ENCODE measurements around the gene KIAA1217.
A peak's percentile ranks its signal among the peaks of the same experiment; 100 is the strongest.
"Not testable (repeated sequence)": the region's sequence is repeated elsewhere in the genome, so short reads cannot be mapped to it uniquely, and the experiment has no call there.

KIAA1217 gene

GRCh38 chr10:24344279-24344678 lies 135.3 kb downstream of the KIAA1217 start:
- DNase-seq = no peak

DNA sequence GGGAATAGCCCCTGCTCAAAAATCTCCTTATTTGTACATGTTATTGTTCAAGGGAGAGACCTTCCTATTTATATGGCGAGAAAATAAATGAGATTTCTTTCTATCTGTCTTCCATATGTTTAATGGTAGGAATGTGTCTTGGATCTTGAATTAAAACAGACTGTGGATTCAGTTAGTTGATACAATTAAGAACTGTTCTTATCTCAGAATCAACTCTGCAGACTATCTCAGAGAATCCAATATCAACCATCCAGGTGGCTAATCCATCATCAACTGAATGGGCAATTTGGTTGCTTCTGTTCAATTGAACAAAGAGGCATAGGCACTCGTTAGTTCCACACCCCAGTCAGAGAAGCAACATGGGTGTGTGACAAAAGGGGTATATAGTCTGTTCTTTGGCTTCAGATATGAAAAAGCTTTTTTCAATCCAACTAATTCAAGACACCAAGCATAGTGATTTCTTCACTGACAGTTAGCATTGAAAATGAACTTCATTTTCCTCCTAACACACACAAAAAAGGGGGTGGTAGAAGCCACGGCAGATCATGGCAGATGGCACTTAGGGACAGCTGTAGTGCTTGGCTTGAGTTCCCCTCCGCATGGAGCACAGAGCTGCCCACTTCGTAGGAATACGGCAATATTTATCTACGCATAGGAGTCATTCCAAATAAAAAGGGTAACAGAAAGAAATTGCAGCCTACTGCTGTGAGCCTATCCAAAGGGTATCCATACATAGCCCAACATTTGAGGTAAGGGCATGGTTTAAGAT lies 135.9 kb downstream of the KIAA1217 start:
- no peak for DNase-seq

GRCh38 chr10:24346877-24347519 lies 138.1 kb downstream of the KIAA1217 start:
- DNase-seq = peak; percentile 61

DNA sequence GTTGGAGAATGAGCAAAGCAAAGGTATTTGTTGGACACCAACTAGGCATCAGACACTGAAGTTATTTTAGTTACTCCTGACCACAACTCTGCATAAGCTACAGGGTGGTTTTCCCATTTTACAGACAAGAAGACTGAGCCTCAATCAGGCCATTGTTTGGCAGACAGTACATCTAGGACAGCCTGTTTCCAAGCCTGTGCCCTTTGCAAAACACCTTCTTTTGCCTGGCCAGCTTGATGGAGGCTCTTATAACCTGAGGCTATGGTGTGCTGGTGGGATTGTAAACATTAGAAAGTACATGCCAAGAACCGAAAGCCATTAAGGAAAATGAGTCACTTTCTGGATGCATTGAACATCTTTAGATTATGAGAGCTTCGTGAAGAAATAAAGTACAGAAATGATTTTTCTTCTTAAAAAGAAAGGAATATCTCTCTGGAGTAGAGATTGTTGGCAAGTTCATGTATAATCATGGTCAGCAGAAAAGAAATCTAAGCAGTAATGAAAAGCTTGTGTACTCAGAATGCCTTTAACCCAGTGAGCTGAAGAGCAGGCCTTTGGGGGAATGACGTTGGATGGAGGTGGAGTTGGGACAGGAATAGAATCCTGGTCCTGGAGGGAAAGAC lies 140.6 kb downstream of the KIAA1217 start:
- DNase-seq = no peak

DNA sequence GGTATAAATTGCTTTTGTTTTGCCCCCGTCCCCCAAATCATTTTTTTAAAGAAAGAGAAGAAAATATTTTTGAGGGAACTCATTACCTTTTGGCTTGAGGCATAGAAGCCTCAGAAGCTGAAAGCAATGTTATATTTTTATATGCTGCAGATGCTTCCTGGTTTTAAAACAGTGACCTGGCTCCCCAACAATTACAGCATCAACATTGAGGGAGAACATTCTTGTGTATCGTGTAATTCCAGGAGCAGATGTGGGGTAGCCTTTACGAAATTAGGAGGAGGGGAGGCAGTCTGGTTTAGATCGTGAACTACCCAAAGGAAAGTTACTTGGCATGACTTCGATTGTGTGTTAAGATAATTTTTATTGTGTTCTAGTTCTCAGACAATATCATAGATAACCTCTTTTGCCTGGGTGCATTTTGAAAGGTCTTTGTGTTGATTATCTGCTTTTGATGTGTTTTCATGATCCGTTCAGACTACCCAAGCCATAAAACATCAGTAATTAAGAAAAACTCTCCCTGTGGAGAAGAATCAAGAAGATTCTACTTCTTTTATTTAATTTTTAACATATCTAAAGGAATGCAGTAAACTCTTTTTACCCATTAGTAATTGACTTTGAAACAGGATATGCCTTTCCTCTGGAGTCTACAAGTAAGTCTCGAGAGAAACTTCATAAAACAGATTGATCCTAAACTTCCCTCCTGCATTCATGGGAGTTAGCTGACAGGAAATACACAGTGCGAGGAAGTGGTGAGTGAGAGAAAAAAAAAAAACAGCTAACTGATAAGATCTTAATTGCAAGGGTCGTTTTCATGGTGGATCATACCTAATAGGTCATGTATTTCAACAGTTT lies 141.4 kb downstream of the KIAA1217 start:
- no peak for DNase-seq

GRCh38 chr10:24350922-24351225 lies 141.9 kb downstream of the KIAA1217 start:
- not testable (repeated sequence) for DNase-seq

GRCh38 chr10:24351961-24352360 lies 143.0 kb downstream of the KIAA1217 start:
- no peak for DNase-seq

DNA sequence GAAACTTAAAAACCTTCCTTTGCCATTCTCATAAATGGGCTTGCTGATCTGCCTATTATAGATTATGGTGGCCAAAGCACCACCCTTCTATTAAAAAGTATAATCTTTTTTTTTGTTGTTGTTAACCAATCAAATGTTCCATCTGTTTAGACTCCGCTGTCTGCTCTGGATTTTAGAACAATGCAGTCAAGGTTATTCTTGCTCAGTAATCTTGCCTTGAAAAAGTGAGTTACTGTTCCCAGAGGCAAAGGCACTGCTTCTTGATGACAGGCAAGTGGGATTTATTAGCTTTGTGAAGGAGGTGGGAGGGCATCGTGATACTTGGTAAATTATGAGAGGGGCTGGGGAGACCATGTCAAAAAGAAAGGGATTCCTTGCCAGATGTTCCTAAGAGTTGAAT lies 143.5 kb downstream of the KIAA1217 start:
- DNase-seq = no peak

DNA sequence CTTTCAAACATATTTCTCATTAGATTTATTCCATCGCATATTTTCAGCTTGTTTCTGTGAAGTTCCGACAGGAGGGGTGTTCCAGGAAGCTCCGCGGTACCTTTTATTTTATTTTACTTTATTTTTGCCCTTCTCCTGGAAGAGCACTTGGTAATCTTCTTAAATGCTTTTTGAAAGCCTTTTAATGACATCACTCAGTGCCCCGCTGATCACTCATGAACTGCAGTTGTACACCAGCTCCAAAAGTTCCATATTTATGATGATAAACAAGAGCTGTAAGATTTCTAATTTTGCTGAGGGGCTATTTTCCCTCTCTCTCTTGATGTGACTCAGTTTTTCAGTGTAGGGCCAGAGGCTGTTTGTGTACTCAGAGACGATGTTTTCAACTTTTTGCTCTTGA lies 144.4 kb downstream of the KIAA1217 start:
- no peak for DNase-seq

GRCh38 chr10:24355056-24355688 lies 146.2 kb downstream of the KIAA1217 start:
- no peak for DNase-seq

DNA sequence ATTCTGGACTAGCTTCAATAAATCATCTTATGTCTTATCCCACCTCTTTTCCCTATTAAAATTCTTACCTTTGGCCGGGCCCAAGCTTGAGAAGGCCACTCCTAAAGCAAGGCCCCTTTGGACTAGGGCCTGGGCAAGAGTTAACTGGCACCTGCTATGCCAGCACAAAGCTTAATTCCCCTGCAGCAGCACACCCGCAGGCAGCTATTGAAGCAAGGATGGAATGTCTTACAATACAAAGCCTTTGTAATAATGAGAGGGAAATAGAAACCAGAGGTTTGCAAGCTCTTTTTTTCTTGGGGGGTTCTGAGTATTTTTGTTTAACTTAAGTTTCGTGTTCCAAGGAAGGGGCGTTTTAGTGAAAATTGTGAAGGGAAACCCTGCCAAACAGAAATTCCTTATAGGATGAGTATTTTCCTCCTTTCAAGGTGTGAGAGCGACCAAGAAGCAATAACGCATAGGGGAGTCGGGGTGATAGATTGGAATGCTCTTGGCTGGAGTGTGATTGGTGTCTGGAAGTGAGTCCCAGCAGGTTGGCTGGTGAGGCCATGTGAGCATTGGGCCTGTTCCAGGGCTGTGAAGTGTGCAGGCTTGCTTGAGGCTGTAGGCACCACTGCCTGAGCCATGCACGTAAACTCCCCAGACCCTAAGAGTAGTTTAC lies 148.5 kb downstream of the KIAA1217 start:
- no peak for DNase-seq

GRCh38 chr10:24358022-24358421 lies 149.1 kb downstream of the KIAA1217 start:
- no peak for DNase-seq

DNA sequence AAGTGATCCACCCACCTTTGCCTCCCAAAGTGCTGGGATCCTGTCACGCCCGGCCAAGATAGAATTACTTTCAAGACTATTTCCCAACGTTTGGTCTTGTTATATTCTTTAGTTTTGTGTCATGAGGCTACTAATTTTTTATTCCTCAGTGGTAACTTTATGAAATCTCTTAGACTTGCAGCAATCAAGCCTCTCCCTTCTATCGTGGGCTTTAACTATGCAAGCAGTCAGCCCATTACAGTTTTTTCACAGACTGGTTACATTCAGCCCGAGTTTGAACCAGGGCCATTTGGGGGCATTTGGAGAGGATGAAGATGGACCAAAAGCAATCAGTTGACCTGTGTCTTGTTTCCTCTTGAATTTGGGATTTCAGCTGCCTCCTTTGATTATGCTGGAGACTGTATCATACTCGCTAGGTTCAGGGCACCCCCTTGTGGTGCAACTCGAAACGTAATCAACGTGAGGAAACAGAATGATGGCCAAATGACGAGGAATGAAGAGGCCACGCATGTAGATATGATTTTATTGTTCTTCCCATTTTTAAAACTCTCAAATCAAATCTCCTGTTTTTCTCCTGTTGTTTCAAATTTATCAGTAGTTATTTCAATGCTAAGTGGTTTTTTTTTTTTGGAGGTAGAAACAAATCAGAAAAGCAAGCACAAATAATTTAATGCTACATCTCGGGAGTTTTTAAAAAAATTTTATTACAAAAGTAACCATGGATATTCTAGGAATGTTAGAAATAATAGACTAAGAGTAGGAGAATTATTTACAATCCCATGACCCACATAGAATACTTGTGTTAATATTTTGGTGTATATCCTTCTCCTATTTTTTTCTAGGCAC lies 151.6 kb downstream of the KIAA1217 start:
- DNase-seq = peak; percentile 88

DNA sequence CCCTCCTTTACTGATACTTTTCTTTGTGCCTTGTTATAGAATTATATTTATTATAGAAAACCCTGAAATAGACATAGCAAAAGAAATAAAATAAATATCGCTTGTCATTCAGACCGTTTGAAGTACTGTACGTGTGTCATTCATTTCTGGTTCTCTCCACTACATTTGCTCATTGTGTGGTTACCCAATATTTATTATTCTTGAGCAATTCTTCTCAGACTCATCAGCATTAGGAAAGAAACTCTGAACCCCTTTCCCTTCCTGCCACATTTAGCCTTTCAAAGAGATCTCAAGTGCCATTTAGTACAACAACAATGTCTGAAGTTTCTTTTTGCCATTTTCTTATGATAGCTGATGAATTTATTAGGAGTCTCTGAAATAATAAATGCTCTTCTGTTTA lies 154.1 kb downstream of the KIAA1217 start:
- no peak for DNase-seq

- DNase-seq = no peak
These were observed 158.8 kb downstream of the KIAA1217 start for GRCh38 chr10:24367688-24368087.

DNA sequence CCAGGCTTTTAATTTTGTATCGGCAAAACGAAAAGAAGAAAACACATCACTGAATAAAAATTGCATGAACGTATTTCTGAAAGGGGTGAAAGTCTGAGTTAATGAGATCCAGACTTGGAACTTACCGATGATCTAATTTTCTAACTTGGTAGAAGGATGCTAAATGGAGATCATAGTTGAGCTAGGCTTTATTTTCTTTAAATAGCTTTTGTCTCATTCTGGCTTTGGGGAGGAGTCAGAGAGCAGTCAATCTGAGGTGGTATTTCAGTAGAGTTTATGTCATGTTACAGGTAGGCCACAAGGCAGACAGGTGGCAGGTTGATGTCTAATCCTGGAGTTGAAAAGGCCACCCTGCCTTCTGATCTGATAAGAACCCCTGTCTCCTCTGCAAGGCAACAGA lies 161.9 kb downstream of the KIAA1217 start:
- peak; percentile 13 for DNase-seq

DNA sequence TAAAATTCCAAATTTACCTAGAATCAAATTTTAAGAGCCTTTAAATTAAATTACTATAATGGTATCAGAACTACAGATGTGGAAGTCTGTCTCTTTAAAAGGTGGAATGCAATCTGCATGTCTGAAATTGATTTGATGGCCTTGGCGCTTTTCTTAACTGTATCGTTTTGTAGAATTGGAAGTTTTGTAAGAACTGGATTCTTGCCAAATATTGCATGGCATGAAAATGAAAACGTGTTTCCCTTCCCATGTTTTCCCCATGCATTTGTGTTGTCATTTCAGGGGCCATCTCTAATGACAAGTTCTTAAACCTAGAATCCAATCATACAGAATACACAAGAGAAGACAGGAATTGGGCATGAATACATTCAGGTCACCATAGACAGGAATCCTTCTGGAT lies 162.5 kb downstream of the KIAA1217 start:
- no peak for DNase-seq

GRCh38 chr10:24374134-24374915 lies 165.4 kb downstream of the KIAA1217 start:
- no peak for DNase-seq

DNA sequence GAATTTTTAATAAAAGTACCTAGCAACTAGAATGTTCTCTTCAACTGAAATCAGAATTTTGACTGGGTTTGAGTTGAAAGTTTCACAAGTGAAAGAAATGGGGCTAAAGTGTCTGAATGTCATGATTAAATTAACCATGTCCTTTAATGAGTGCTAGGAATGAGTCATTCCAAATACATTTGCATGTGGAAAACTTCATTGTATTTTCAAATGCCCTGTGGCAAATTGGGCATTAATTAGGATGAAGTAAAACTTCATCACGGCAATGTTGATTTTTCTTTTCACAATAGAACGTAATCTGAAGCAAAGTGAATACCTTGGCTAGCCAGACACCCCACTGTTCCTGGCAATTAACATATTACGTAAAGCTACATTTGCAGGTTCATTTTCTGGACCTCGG lies 166.6 kb downstream of the KIAA1217 start:
- no peak for DNase-seq

GRCh38 chr10:24376731-24377130 lies 167.8 kb downstream of the KIAA1217 start:
- DNase-seq = no peak

Data from DMS53 (cell line).